HepG2 (cell line): ENCODE data around the gene TUBG1. TPM values are rescaled to one million over a fixed set of nuclear protein-coding genes. Genes with fewer than 3 reads are reported as not detected.

Experiments
- ATAC-seq: fragments of 200-7000 bp; cut with Tn5 transposase; 3 replicates; pipeline ENCODE4 v1.9.1; 2020; ENCODE audit warnings: mild to moderate bottlenecking, moderate library complexity
- BruUV-seq: library from RNA; stranded (reverse); fragments of 400-500 nt; replicated peaks from 2 replicates; lab custom pipeline; 2021; lab: Mats Ljungman, UMichigan
- CTCF ChIA-PET: fragments of 300-600 bp; formaldehyde crosslinking; extraction: SDS; loops from one replicate; lab custom pipeline; 2021; ENCODE audit warnings: low total read pairs, inconsistent platforms, low intra/inter-chr PET ratio; lab: Yijun Ruan, JAX
- POLR2A ChIA-PET: fragments of 350-600 bp; sonication (Branson Sonifier 250); formaldehyde crosslinking; loops from one replicate; lab custom pipeline; 2020; ENCODE audit warnings: antibody characterized with exemption, inconsistent platforms; lab: Yijun Ruan, JAX
- DNase-seq: peaks from one replicate; pipeline ENCODE4 v3.0.0-alpha.2; 2015; ENCODE audit warnings: low spot score
- FAIRE-seq: peaks from 3 replicates; lab custom pipeline; 2011; peaks lifted over from hg19 to GRCh38; lab: Jason Lieb, UNC
- H2AFZ ChIP-seq: one replicate; pipeline ENCODE4 v1.6.1; 2011; ENCODE audit warnings: low read length, inconsistent platforms
- H3K27ac ChIP-seq: fragments of 300-600 bp; 3 replicates; pipeline ENCODE4 v1.8.0; 2011; ENCODE audit warnings: mixed run types, mild to moderate bottlenecking, mixed read lengths, low read length, inconsistent platforms; ENCODE audit not compliant: insufficient read depth; ENCODE audit errors: extremely low read length
- H3K27me3 ChIP-seq, 2 experiments: fragments of 200-600 bp in 1 of 2; 2 replicates in 1 of 2; 3 replicates in 1 of 2; pipeline versions ENCODE4 v1.6.0 to v1.8.0; 2011; ENCODE audit warnings: low read length in 2 of 2, mild to moderate bottlenecking in 2 of 2, moderate library complexity in 2 of 2, inconsistent platforms in 1 of 2; ENCODE audit not compliant: insufficient read depth in 2 of 2, control insufficient read depth in 1 of 2
- H3K36me3 ChIP-seq, 2 experiments: fragments of 200-600 bp in 1 of 2; replicated peaks in 1 of 2; 2 replicates in 1 of 2; 3 replicates in 1 of 2; pipeline versions ENCODE4 v1.5.1 to v1.8.0; 2011; ENCODE audit warnings: low read length in 2 of 2, inconsistent platforms in 1 of 2; ENCODE audit not compliant: insufficient read depth in 2 of 2, control insufficient read depth in 1 of 2
- H3K4me1 ChIP-seq: 2 replicates; pipeline ENCODE4 v1.5.1; 2012; ENCODE audit warnings: low read length, inconsistent platforms; ENCODE audit not compliant: insufficient read depth
- H3K4me2 ChIP-seq: 2 replicates; pipeline ENCODE4 v1.6.0; 2011; ENCODE audit warnings: low read depth, low read length, inconsistent platforms
- H3K4me3 ChIP-seq, 3 experiments: fragments of 200-600 bp in 1 of 3; sonication (generic), shearing (Covaris generic) in 1 of 3; replicated peaks in 1 of 3; 2 replicates each; pipeline ENCODE4 v1.5.1; 2011 to 2016; ENCODE audit warnings: low read length in 3 of 3, inconsistent platforms in 2 of 3, low read depth in 2 of 3, mild to moderate bottlenecking in 2 of 3, control low read depth in 1 of 3, mixed read lengths in 1 of 3; ENCODE audit not compliant: insufficient read depth in 1 of 3
- H3K79me2 ChIP-seq: one replicate; pipeline ENCODE4 v1.6.1; 2011; ENCODE audit warnings: low read length, inconsistent platforms; ENCODE audit not compliant: insufficient read depth
- H3K9ac ChIP-seq: 2 replicates; pipeline ENCODE4 v1.6.0; 2011; ENCODE audit warnings: mild to moderate bottlenecking, low read depth, low read length, inconsistent platforms; ENCODE audit not compliant: insufficient read depth
- H3K9me3 ChIP-seq: 2 replicates; pipeline ENCODE4 v1.5.1; 2012; ENCODE audit warnings: mild to moderate bottlenecking, low read length
- H4K20me1 ChIP-seq: 2 replicates; pipeline ENCODE4 v1.6.0; 2011; ENCODE audit warnings: inconsistent platforms, mild to moderate bottlenecking, low read length, moderate library complexity; ENCODE audit not compliant: insufficient read depth
- ATF4 ChIP-seq, 2 experiments: fragments of 450-650 bp in 1 of 2; sonication (generic) in 1 of 2; formaldehyde crosslinking; IDR thresholded peaks; 2 replicates each; pipeline versions ENCODE4 v1.5.0 to v1.8.0; 2020 to 2022; ENCODE audit warnings: mild to moderate bottlenecking in 1 of 2, missing genetic modification reagents in 1 of 2
- CEBPB ChIP-seq: IDR thresholded peaks from 2 replicates; pipeline ENCODE4 v1.6.1; 2011; ENCODE audit warnings: low read depth, low read length, improper control_type of control experiment, borderline replicate concordance
- CREB3 ChIP-seq: sonication (generic); formaldehyde crosslinking; IDR thresholded peaks from 2 replicates; pipeline ENCODE4 v1.5.0; 2020; ENCODE audit warnings: missing genetic modification reagents
- DNMT1 ChIP-seq: sonication (generic); formaldehyde crosslinking; IDR thresholded peaks from 2 replicates; pipeline ENCODE4 v1.5.1; 2020; ENCODE audit warnings: mild to moderate bottlenecking, missing genetic modification reagents
- GABPA ChIP-seq, 2 experiments: IDR thresholded peaks; 2 replicates each; pipeline ENCODE4 v1.6.1; 2011 to 2016; ENCODE audit warnings: low read depth in 2 of 2, low read length in 1 of 2, missing biosample characterization in 1 of 2, missing genetic modification characterization in 1 of 2
- KLF11 ChIP-seq: IDR thresholded peaks from 2 replicates; pipeline ENCODE4 v1.6.1; 2016; ENCODE audit warnings: missing compliant biosample characterization
- MLLT10 ChIP-seq: sonication (generic); formaldehyde crosslinking; IDR thresholded peaks from 2 replicates; pipeline ENCODE4 v1.4.0; 2020; ENCODE audit warnings: missing genetic modification reagents
- MYPOP ChIP-seq: sonication (generic); formaldehyde crosslinking; IDR thresholded peaks from 2 replicates; pipeline ENCODE4 v1.8.1; 2023; ENCODE audit warnings: mild to moderate bottlenecking, moderate library complexity, missing genetic modification reagents
- SAP130 ChIP-seq: IDR thresholded peaks from 2 replicates; pipeline ENCODE4 v1.6.1; 2016; ENCODE audit warnings: low read depth
- SMYD3 ChIP-seq: sonication (generic); formaldehyde crosslinking; IDR thresholded peaks from 2 replicates; pipeline ENCODE4 v1.8.1; 2023; ENCODE audit warnings: mild to moderate bottlenecking, missing genetic modification reagents
- ZBTB33 ChIP-seq: sonication (generic); formaldehyde crosslinking; IDR thresholded peaks from 2 replicates; pipeline ENCODE4 v1.4.0; 2020; ENCODE audit warnings: missing genetic modification reagents
- ZNF232 ChIP-seq: sonication (generic); formaldehyde crosslinking; IDR thresholded peaks from 2 replicates; pipeline ENCODE4 v1.4.0; 2020; ENCODE audit warnings: missing genetic modification reagents, borderline replicate concordance
- ZNF75D ChIP-seq: sonication (generic); formaldehyde crosslinking; IDR thresholded peaks from 2 replicates; pipeline ENCODE4 v1.8.1; 2023; ENCODE audit warnings: missing genetic modification reagents, mild to moderate bottlenecking, borderline replicate concordance
- ZNF772 ChIP-seq: sonication (generic); formaldehyde crosslinking; IDR thresholded peaks from 2 replicates; pipeline ENCODE4 v1.5.0; 2020; ENCODE audit warnings: mild to moderate bottlenecking, missing genetic modification reagents
- ZNF891 ChIP-seq: sonication (generic); formaldehyde crosslinking; IDR thresholded peaks from 2 replicates; pipeline ENCODE4 v1.5.0; 2020; ENCODE audit warnings: mild to moderate bottlenecking, missing genetic modification reagents
- WGBS: methylation state at CpG from one replicate; pipeline ENCODE4 v1.1.6; 2017; ENCODE audit warnings: low lambda C conversion rate; 5-methylcytosine and 5-hydroxymethylcytosine counted together
- in situ Hi-C: cut with HindIII; loops from 2 replicates; pipeline ENCODE4 v1.10.0; 2017; ENCODE audit warnings: low pct_unique_long_range_greater_than_20kb; ENCODE audit not compliant: extremely low pct_ligation_motif_present
- intact Hi-C: fragments of 100-400 bp; cut with micrococcal nuclease; formaldehyde crosslinking; loops from one replicate; pipeline ENCODE4 v1.10.0; 2022; ENCODE audit not compliant: unreplicated experiment
- polyA plus RNA-seq, 8 experiments: library from polyadenylated mRNA; depleted of rRNA in 3 of 8; stranded (reverse) in 7 of 8; unstranded in 1 of 8; fragments of >200 nt; fragmentation: Illumina TruSeq in 4 of 8; extraction: Trizol in 4 of 8; gene quantifications; 2 replicates each; pipeline versions ENCODE4 v1.2.1 to v1.2.3, GENCODE V29; 2011 to 2016; ENCODE audit warnings: low read depth in 4 of 8, missing spikeins in 1 of 8, mixed read lengths in 1 of 8; ENCODE audit not compliant: insufficient read depth in 1 of 8
- total RNA-seq, 5 experiments: library from RNA; depleted of rRNA; stranded (reverse); fragments of >200 nt; fragmentation: Illumina TruSeq; extraction: Trizol; gene quantifications; 2 replicates each; pipeline ENCODE4 v1.2.3, GENCODE V29; 2016; ENCODE audit warnings: low read depth in 1 of 5

The TUBG1 gene
- total and polyA plus RNA-seq, 2 of the 13 experiments (the other 11 are each of a cell fraction or from before 2014, with no cell fraction given): 74.1 to 137 TPM

GRCh38 chr17:42629411-42630009 is 20.0 kb downstream of the TUBG1 start:
- CTCF ChIA-PET: no interaction called here
- POLR2A ChIA-PET: no interaction called here
- Histone ChIP-seq H3K4me3 (no peak overlapping the region), H3K9me3 (no peaks in the 10 kb centered on the region), H3K36me3 (no peaks in the 10 kb centered on the region), H3K27me3 (no peaks in the 10 kb centered on the region), H4K20me1 (no peaks in the 10 kb centered on the region), H3K4me1 (peaks cover 12% of the 10 kb centered on the region), H3K79me2 (no peaks in the 10 kb centered on the region), H3K9ac (no peak overlapping the region), H3K27ac (no peak overlapping the region), H3K4me2 (no peak overlapping the region), H2AFZ (no peak overlapping the region)
- no TSS peak for BruUV-seq
- no peak for TF ChIP-seq ZNF75D (CRISPR knock-in tag)
- TF ChIP-seq GABPA (IDR thresholded peaks at IDR 0.05; ENCODE audit: low read depth, low read length): no peak
- TF ChIP-seq GABPA (CRISPR knock-in tag; IDR thresholded peaks at IDR 0.05; ENCODE audit: low read depth): no peak
- TF ChIP-seq MYPOP (CRISPR knock-in tag): no peak
- TF ChIP-seq ATF4 (CRISPR knock-in tag; IDR thresholded peaks at IDR 0.05): peak in 1 of 2 experiments; percentile 39; a peak in 1 of 4 replicates
- no peak for TF ChIP-seq ZNF232 (CRISPR knock-in tag)
- TF ChIP-seq KLF11 (CRISPR knock-in tag): no peak
- TF ChIP-seq CEBPB: peak; percentile 34; the same call in 1 of the 2 replicates
- no peak for TF ChIP-seq ZNF772 (CRISPR knock-in tag)
- TF ChIP-seq SMYD3 (CRISPR knock-in tag): no peak
- TF ChIP-seq SAP130 (CRISPR knock-in tag): no peak
- TF ChIP-seq DNMT1 (CRISPR knock-in tag): no peak
- TF ChIP-seq CREB3 (CRISPR knock-in tag): no peak
- no peak for TF ChIP-seq ZNF891 (CRISPR knock-in tag)
- TF ChIP-seq MLLT10 (CRISPR knock-in tag): no peak
- TF ChIP-seq ZBTB33 (CRISPR knock-in tag): no peak
- in situ Hi-C loops: no loop called here
- no peak for ATAC-seq
- intact Hi-C loops: no loop called here
- FAIRE-seq: no peak
- WGBS: 35% methylated on average over 3 of the region's 3 CpGs
- no peak for DNase-seq
